Panc1 (cell line): ENCODE data around the gene GATM. TPM values are rescaled to one million over a fixed set of nuclear protein-coding genes. Genes with fewer than 3 reads are reported as not detected.

Source experiments
- ATAC-seq: fragments of 200-7000 bp; cut with Tn5 transposase; 2 replicates; pipeline ENCODE4 v1.9.1; 2020; ENCODE audit warnings: mild to moderate bottlenecking, moderate library complexity
- BruUV-seq: library from RNA; stranded (reverse); fragments of 400-500 nt; replicated peaks from 2 replicates; lab custom pipeline; 2021; lab: Mats Ljungman, UMichigan
- CTCF ChIA-PET: fragments of 300-600 bp; sonication (Branson Sonifier 250); formaldehyde crosslinking; loops from one replicate; lab custom pipeline; 2022; ENCODE audit warnings: antibody characterized with exemption; lab: Charles Lee
- POLR2A ChIA-PET: fragments of 300-600 bp; sonication (Branson Sonifier 250); formaldehyde crosslinking; loops from one replicate; lab custom pipeline; 2022; ENCODE audit warnings: antibody characterized with exemption; lab: Charles Lee
- DNase-seq: peaks from one replicate; pipeline ENCODE4 v3.0.0-alpha.2; 2010; ENCODE audit warnings: low read depth, low spot score
- H3K27ac ChIP-seq: 2 replicates; pipeline ENCODE4 v1.5.1; 2011; ENCODE audit warnings: mild to moderate bottlenecking, low read length, inconsistent platforms
- H3K27me3 ChIP-seq: fragments of 200-500 bp; sonication (Bioruptor generic); 2 replicates; pipeline ENCODE4 v1.6.0; 2014; ENCODE audit warnings: low read length, inconsistent platforms; ENCODE audit not compliant: control insufficient read depth, insufficient read depth
- H3K36me3 ChIP-seq: fragments of 200-500 bp; sonication (Bioruptor generic); 2 replicates; pipeline ENCODE4 v1.5.1; 2014; ENCODE audit warnings: inconsistent platforms, mild to moderate bottlenecking, low read length, moderate library complexity; ENCODE audit not compliant: control insufficient read depth, insufficient read depth
- H3K4me1 ChIP-seq: 2 replicates; pipeline ENCODE4 v1.5.1; 2011; ENCODE audit warnings: inconsistent platforms, mild to moderate bottlenecking, low read length, moderate library complexity; ENCODE audit not compliant: control insufficient read depth, insufficient read depth
- H3K4me3 ChIP-seq, 2 experiments: 2 replicates each; pipeline ENCODE4 v1.5.1; 2011 to 2012; ENCODE audit warnings: low read depth in 2 of 2, low read length in 2 of 2, mild to moderate bottlenecking in 2 of 2, inconsistent platforms in 1 of 2, moderate library complexity in 1 of 2
- H3K9me3 ChIP-seq: fragments of 200-500 bp; sonication (Bioruptor generic); 2 replicates; pipeline ENCODE4 v1.5.1; 2014; ENCODE audit warnings: low read depth, mild to moderate bottlenecking, inconsistent platforms, low read length, moderate library complexity; ENCODE audit not compliant: control insufficient read depth, insufficient read depth
- POLR2AphosphoS5 ChIP-seq: IDR thresholded peaks from 2 replicates; pipeline ENCODE4 v1.6.1; 2012; ENCODE audit warnings: mild to moderate bottlenecking, low read depth, low read length, moderate library complexity
- SIN3A ChIP-seq: IDR thresholded peaks from 2 replicates; pipeline ENCODE4 v1.6.1; 2012; ENCODE audit warnings: low read depth, mild to moderate bottlenecking, low read length, moderate library complexity, borderline replicate concordance; ENCODE audit not compliant: insufficient read depth
- TCF7L2 ChIP-seq: IDR thresholded peaks from 2 replicates; pipeline ENCODE4 v1.6.1; 2011; ENCODE audit warnings: mild to moderate bottlenecking, low read depth, low read length, inconsistent platforms
- in situ Hi-C: cut with HindIII; loops from 2 replicates; pipeline ENCODE4 v1.10.0; 2016; ENCODE audit warnings: low sequenced_read_pairs, low pct_unique_long_range_greater_than_20kb
- intact Hi-C: fragments of 100-400 bp; cut with micrococcal nuclease; formaldehyde crosslinking; loops from one replicate; pipeline ENCODE4 v1.10.0; 2022; ENCODE audit not compliant: unreplicated experiment
- total RNA-seq: library from RNA; stranded (reverse); gene quantifications from one replicate; pipeline ENCODE4 v1.2.1, GENCODE V29; 2021; ENCODE audit not compliant: unreplicated experiment
- TF ChIP-seq, protein P1 (sequence below): fragments of 450-650 bp; IDR thresholded peaks from 2 replicates; pipeline ENCODE4 v1.5.1; 2017; ENCODE audit warnings: mild to moderate bottlenecking
- TF ChIP-seq, protein P2 (sequence below), 2 experiments: IDR thresholded peaks; 2 replicates each; pipeline ENCODE4 v1.6.1; 2011 to 2012; ENCODE audit warnings: low read depth in 2 of 2, control low read depth in 1 of 2, low read length in 1 of 2, mild to moderate bottlenecking in 1 of 2, moderate library complexity in 1 of 2; ENCODE audit not compliant: insufficient read depth in 1 of 2

GATM gene
- total RNA-seq, 1 experiment from 2014 or later, result 7.6 TPM

DNA sequence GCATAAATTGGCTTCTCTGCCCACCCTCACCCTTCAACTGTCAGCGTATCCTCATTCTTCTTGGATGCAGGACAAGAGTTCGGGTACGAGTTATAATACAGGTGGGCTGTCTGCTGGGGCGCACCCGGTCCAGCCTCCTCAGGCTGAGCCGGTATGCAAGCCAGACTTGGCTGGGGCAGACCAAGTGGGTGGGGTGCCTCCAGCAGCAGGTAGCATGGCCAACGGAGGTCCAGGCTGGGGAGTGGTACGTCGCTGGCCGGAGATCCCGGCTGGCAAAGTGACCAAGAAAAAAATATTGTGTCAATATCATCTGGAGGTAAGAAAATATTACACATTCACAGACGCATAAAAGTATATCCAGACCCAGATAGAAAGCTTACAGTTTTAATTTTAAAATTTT lies 45.6 kb downstream of the GATM start:
- POLR2A ChIA-PET, result no interaction called here
- Histone ChIP-seq H3K36me3 (no peaks in the 10 kb centered on the region), H3K9me3 (no peaks in the 10 kb centered on the region), H3K4me1 (no peaks in the 10 kb centered on the region), H3K27ac (no peak overlapping the region), H3K4me3 (no peak overlapping the region), H3K27me3 (peaks cover 2% of the 10 kb centered on the region; the same call in 1 of the 2 replicates)
- CTCF ChIA-PET, result no interaction called here
- in situ Hi-C loops (no loop called here), intact Hi-C loops (no loop called here)
- ATAC-seq (no peak), DNase-seq (no peak)
- no TSS peak for BruUV-seq
- TF ChIP-seq POLR2AphosphoS5 (no peak), SIN3A (no peak), TCF7L2 (no peak)
- TF ChIP-seq, protein P1, sequence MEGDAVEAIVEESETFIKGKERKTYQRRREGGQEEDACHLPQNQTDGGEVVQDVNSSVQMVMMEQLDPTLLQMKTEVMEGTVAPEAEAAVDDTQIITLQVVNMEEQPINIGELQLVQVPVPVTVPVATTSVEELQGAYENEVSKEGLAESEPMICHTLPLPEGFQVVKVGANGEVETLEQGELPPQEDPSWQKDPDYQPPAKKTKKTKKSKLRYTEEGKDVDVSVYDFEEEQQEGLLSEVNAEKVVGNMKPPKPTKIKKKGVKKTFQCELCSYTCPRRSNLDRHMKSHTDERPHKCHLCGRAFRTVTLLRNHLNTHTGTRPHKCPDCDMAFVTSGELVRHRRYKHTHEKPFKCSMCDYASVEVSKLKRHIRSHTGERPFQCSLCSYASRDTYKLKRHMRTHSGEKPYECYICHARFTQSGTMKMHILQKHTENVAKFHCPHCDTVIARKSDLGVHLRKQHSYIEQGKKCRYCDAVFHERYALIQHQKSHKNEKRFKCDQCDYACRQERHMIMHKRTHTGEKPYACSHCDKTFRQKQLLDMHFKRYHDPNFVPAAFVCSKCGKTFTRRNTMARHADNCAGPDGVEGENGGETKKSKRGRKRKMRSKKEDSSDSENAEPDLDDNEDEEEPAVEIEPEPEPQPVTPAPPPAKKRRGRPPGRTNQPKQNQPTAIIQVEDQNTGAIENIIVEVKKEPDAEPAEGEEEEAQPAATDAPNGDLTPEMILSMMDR, result no peak
- TF ChIP-seq, protein P2, sequence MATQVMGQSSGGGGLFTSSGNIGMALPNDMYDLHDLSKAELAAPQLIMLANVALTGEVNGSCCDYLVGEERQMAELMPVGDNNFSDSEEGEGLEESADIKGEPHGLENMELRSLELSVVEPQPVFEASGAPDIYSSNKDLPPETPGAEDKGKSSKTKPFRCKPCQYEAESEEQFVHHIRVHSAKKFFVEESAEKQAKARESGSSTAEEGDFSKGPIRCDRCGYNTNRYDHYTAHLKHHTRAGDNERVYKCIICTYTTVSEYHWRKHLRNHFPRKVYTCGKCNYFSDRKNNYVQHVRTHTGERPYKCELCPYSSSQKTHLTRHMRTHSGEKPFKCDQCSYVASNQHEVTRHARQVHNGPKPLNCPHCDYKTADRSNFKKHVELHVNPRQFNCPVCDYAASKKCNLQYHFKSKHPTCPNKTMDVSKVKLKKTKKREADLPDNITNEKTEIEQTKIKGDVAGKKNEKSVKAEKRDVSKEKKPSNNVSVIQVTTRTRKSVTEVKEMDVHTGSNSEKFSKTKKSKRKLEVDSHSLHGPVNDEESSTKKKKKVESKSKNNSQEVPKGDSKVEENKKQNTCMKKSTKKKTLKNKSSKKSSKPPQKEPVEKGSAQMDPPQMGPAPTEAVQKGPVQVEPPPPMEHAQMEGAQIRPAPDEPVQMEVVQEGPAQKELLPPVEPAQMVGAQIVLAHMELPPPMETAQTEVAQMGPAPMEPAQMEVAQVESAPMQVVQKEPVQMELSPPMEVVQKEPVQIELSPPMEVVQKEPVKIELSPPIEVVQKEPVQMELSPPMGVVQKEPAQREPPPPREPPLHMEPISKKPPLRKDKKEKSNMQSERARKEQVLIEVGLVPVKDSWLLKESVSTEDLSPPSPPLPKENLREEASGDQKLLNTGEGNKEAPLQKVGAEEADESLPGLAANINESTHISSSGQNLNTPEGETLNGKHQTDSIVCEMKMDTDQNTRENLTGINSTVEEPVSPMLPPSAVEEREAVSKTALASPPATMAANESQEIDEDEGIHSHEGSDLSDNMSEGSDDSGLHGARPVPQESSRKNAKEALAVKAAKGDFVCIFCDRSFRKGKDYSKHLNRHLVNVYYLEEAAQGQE (IDR thresholded peaks at IDR 0.05; ENCODE audit: insufficient read depth in 1 of 2, low read depth in 2 of 2, low read length in 1 of 2), result no peak

DNA sequence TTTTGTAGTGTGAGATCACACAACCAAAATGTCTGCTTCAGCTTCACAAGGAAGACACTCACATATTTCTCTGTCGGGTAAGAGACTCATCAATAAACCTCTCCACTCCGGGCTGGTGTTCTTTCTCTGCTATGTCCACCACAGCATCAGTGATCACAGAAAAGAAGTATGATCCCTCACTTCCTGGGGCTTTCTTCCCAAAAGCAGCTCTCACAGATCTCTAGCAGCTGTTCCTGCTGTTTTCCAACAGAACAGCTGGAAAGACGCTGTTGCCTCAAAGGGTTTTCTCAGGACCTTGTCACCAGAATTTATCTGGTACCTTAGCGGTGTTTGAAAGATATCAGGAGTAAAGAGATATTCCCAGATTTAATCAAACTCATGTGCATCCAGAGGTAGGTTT lies 46.4 kb downstream of the GATM start:
- no peaks in the 10 kb centered on the region for H3K36me3 ChIP-seq
- TF ChIP-seq POLR2AphosphoS5, result no peak
- TF ChIP-seq, protein P2 (IDR thresholded peaks at IDR 0.05; ENCODE audit: insufficient read depth in 1 of 2, low read depth in 2 of 2, low read length in 1 of 2), result no peak
- TF ChIP-seq TCF7L2, result no peak
- TF ChIP-seq, protein P1, result no peak
- TF ChIP-seq SIN3A, result no peak
- BruUV-seq, result no TSS peak
- in situ Hi-C loops, result no loop called here
- H3K4me3 ChIP-seq, result no peak overlapping the region
- CTCF ChIA-PET, result no interaction called here
- H3K27me3 ChIP-seq, result peaks cover 2% of the 10 kb centered on the region; the same call in 1 of the 2 replicates
- POLR2A ChIA-PET, result no interaction called here
- ATAC-seq, result no peak
- intact Hi-C loops, result no loop called here
- H3K4me1 ChIP-seq, result no peaks in the 10 kb centered on the region
- no peak for DNase-seq
- no peaks in the 10 kb centered on the region for H3K9me3 ChIP-seq
- H3K27ac ChIP-seq, result no peak overlapping the region
